GM10266 (cell line): ENCODE data around the gene MAP3K12.

Experiments
- DNase-seq: peaks from one replicate; pipeline ENCODE4 v3.0.0; 2012; ENCODE audit errors: extremely low spot score
- TF ChIP-seq, protein P1 (sequence below): IDR thresholded peaks from 2 replicates; pipeline ENCODE4 v1.5.1; 2012; ENCODE audit warnings: mild to moderate bottlenecking, low read depth; ENCODE audit not compliant: control insufficient read depth, insufficient read depth; ENCODE audit errors: missing control alignments

The MAP3K12 gene

DNA sequence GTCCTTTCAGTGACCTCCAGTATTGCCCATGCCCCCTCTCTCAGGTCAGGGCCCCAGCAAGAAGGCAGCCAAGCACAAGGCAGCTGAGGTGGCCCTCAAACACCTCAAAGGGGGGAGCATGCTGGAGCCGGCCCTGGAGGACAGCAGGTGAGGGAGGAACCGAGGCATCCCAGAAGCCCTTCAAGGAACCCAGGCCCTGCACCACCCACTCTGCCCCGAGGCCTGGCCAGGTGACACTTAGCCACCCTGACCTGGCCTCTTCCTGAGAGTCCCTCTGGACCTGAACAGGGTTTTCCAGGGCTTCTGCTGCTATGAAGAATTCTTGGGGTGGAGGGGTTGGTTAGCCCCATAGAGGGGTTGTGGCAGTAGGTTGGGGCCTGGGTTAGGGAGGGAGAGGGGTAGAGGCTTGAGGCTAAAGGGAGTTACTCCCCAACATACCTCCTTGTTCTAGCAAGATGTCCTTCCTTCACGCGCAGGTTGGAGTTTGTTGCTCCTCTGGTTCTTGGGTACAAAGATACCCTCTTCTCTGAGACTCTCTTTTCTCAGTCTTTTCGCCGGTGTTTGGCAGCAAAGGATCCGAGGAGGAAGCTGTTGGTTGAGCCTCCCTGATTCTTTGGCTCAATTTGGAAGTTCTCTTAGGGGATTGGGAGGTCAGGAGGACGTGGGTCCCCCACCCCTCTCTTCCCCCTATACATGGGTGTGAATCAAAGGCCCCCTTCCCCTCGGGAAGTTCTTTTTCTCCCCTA, 3.9 kb upstream of the MAP3K12 start:
- DNase-seq = no peak
- TF ChIP-seq, protein P1, sequence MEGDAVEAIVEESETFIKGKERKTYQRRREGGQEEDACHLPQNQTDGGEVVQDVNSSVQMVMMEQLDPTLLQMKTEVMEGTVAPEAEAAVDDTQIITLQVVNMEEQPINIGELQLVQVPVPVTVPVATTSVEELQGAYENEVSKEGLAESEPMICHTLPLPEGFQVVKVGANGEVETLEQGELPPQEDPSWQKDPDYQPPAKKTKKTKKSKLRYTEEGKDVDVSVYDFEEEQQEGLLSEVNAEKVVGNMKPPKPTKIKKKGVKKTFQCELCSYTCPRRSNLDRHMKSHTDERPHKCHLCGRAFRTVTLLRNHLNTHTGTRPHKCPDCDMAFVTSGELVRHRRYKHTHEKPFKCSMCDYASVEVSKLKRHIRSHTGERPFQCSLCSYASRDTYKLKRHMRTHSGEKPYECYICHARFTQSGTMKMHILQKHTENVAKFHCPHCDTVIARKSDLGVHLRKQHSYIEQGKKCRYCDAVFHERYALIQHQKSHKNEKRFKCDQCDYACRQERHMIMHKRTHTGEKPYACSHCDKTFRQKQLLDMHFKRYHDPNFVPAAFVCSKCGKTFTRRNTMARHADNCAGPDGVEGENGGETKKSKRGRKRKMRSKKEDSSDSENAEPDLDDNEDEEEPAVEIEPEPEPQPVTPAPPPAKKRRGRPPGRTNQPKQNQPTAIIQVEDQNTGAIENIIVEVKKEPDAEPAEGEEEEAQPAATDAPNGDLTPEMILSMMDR = no peak

DNA sequence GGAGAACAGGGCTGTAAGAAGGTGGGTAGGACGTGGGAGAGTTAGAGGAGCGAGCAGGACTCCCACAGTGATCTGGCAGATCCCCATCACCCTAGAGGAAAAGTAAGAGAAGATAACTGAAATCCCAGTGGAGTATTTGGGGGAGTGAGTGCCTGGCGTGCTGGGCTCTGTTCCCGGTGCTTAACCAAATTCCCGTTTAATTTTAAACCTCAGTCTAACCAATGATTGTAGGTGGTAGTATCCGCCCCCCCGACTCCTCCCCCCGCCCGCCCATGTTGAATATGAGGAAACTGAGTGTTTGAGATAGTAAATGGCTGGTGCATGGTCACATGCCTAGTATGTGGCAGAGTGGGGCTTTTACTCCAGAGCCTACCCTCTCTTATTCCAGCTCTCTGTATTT, 3.1 kb upstream of the MAP3K12 start:
- TF ChIP-seq, protein P1 = no peak
- DNase-seq = no peak

DNA sequence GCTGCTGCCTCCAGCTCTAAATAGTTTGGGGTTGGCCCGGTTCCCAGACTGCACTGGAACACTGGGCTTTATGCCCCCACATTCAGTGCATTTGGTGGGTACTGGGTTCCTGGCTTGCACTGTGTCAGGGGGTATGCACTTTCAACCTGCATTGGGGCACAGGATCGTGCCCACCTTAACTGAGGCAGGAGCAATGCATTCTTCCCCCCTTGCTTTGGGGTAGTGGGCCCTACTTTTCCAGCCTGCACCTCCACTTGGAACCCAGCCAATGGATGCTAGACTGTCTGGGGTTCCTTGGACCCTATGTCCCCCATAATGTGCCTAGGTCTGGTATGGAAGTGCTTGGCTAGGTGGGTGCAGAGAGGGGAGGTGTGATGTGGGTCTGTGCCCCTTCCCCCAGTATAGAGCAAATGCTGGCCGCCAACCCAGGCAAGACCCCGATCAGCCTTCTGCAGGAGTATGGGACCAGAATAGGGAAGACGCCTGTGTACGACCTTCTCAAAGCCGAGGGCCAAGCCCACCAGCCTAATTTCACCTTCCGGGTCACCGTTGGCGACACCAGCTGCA, 2.4 kb upstream of the MAP3K12 start:
- TF ChIP-seq, protein P1 = no peak
- no peak for DNase-seq

DNA sequence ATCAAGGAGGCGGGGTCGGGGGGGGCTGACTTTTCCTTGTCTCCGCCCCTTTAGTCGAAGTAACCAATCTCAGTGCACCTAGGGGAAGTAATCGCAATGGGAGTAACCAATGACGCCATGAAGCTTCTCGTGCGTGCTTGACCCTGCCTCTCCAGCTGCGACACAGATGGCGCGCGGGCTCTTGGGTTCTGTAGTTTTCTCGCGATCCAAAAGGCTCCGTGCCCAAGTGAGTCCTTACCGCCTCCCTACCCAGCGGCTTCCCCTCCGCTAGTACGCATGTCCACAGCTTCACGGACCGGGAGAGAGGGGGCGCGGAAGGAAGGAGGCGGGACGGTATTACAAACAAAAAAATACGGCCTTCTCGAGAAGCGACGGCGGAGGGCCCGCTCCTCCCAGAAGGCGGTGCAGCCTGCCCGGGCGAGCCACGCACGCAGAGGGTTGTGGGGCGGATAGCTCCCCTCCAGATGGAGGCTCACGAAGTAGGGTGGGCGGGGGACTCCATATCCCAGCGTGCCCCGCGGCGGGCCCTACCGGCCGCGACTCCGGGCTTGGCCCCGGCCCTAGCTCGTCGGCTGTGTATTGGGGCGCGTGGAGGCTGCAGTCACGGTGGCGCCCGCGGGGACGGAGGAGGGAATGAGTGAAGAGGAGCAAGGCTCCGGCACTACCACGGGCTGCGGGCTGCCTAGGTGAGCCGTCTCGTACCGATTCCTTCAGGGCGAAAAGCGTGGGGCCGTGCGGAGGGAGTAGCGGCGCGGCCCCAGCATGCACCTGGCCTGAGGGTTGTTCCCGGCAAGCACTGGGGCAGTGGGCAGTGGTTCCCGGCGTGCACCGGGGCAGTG, 1.7 kb upstream of the MAP3K12 start, which contains the start of gene TARBP2:
TSS of gene TARBP2 (plus strand) at position 508 of the 839 bp plus-strand sequence. CDS start at position 634, 126 bp downstream.
- peak; percentile 98 for DNase-seq
- TF ChIP-seq, protein P1 = no peak

DNA sequence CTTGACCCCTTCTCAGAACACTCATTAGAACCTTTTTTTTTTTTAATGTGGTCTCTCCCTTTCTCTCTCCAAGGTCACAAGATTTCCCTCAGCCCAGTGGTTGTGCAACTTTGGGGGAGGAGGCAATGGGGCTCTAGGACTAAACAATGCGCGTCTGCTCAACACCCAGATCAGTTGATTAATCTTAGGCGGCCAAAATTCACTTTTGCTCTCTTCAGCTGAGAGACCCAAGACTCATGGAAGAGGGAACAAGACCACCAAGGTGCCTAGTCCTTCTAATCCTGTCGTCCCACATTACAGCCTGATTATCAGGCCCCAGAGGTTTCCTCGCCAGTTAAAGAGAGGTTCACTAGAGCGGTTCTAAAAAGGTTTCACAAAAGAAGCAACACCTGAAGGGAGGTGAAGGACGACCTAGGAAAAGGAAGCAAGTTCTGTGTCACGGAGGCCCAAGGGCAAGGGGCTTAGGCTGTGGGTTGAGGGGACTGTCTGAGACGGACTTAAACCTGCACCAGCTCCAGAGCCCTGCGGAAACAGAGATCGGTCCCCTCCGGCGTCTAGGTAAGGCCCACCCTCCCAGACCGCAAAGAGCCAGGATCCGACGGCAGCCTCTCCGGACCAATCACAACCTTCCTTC, 1.0 kb upstream of the MAP3K12 start:
- no peak for DNase-seq
- TF ChIP-seq, protein P1 = no peak

DNA sequence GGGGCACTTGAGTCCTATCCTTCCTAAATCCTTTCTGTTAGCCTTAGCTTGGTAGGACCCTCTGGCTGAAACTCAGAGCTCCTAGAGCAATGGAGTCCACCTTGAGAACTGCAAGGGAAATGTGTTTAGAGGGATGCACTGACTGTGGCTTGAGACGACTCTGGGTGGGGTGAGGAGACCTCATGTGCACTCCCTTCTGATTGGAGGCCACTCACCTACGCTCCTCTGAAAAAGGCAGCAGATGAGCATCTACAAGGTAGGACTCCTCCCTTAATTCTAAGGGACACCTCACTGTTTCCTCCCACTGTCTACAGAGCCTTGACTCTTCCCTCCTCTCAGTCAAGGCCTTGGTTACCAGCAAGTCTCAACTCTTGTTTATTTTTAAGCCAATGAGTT, 1.0 kb downstream of the MAP3K12 start:
- DNase-seq = no peak
- TF ChIP-seq, protein P1 = no peak
